HL-60 (cell line): Measurements from ENCODE around the gene FANCI.

ENCODE experiments used
- DNase-seq, 2 experiments: peaks; one replicate each; pipeline ENCODE4 v3.0.0-alpha.2; 2010 to 2020; ENCODE audit warnings: low read depth in 1 of 2, low spot score in 1 of 2
- H3K27ac ChIP-seq: fragments of 250-450 bp; sonication (Bioruptor Pico); replicated peaks from 2 replicates; pipeline ENCODE4 v1.5.1; 2020; ENCODE audit warnings: mild to moderate bottlenecking, moderate library complexity
- H3K27me3 ChIP-seq: fragments of 250-450 bp; sonication (Bioruptor Pico); 2 replicates; pipeline ENCODE4 v1.5.1; 2021; ENCODE audit warnings: mild to moderate bottlenecking, moderate library complexity; ENCODE audit not compliant: insufficient read depth, poor library complexity, severe bottlenecking
- H3K4me3 ChIP-seq: replicated peaks from 2 replicates; pipeline ENCODE4 v1.5.1; 2011; ENCODE audit warnings: mild to moderate bottlenecking, control low read depth, low read length; ENCODE audit not compliant: insufficient read depth
- GABPA ChIP-seq: IDR thresholded peaks from 2 replicates; pipeline ENCODE4 v1.6.1; 2012; ENCODE audit warnings: low read depth
- POLR2AphosphoS5 ChIP-seq: IDR thresholded peaks from 2 replicates; pipeline ENCODE4 v1.6.1; 2012; ENCODE audit warnings: low read depth
- REST ChIP-seq: IDR thresholded peaks from 2 replicates; pipeline ENCODE4 v1.6.1; 2012; ENCODE audit warnings: low read depth; ENCODE audit not compliant: insufficient replicate concordance
- SPI1 ChIP-seq: IDR thresholded peaks from 2 replicates; pipeline ENCODE4 v1.6.1; 2012; ENCODE audit warnings: low read depth, mild to moderate bottlenecking, borderline replicate concordance
- TF ChIP-seq, protein P1 (sequence below): IDR thresholded peaks from one replicate; pipeline ENCODE4 v1.5.1; 2011; ENCODE audit warnings: low read length, control low read depth, inconsistent platforms; ENCODE audit not compliant: insufficient read depth

Gene FANCI

GRCh38 chr15:89356634-89357298, 113.0 kb downstream of the FANCI start:
- DNase-seq = peak in 1 of 2 experiments; percentile 37
- Histone ChIP-seq H3K27me3 (peaks cover 43% of the 10 kb centered on the region), H3K27ac (no peak overlapping the region), H3K4me3 (no peak overlapping the region)
- no peak for TF ChIP-seq SPI1
- TF ChIP-seq, protein P1, sequence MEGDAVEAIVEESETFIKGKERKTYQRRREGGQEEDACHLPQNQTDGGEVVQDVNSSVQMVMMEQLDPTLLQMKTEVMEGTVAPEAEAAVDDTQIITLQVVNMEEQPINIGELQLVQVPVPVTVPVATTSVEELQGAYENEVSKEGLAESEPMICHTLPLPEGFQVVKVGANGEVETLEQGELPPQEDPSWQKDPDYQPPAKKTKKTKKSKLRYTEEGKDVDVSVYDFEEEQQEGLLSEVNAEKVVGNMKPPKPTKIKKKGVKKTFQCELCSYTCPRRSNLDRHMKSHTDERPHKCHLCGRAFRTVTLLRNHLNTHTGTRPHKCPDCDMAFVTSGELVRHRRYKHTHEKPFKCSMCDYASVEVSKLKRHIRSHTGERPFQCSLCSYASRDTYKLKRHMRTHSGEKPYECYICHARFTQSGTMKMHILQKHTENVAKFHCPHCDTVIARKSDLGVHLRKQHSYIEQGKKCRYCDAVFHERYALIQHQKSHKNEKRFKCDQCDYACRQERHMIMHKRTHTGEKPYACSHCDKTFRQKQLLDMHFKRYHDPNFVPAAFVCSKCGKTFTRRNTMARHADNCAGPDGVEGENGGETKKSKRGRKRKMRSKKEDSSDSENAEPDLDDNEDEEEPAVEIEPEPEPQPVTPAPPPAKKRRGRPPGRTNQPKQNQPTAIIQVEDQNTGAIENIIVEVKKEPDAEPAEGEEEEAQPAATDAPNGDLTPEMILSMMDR = peak; percentile 87
- TF ChIP-seq GABPA = no peak

DNA sequence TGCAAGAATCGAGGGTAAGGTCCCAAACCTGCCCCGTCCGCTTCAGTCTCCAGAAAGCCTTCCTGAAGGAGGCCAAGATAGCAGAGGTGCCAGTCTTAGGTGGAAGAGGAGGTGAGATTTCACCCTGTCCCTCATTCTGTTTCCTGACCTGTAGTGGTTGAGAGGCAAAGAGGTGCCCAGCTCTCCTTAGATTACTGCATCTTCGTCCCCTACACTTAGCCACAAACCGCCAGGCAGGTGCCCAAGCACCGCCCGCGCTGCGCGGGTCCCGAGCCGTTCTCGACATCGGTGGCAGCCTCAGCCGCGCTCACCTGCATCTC, 114.6 kb downstream of the FANCI start:
- no peak for DNase-seq
- TF ChIP-seq, protein P1 = peak; percentile 39
- no peak for TF ChIP-seq POLR2AphosphoS5
- TF ChIP-seq SPI1 = no peak
- TF ChIP-seq GABPA = no peak
- no peak overlapping the region for H3K4me3 ChIP-seq
- H3K27me3 ChIP-seq = peaks cover 42% of the 10 kb centered on the region
- no peak overlapping the region for H3K27ac ChIP-seq

GRCh38 chr15:89358755-89359439, 115.1 kb downstream of the FANCI start:
- DNase-seq = peak; percentile 67 to 75
- Histone ChIP-seq H3K27ac (no peak overlapping the region), H3K27me3 (peaks cover 42% of the 10 kb centered on the region), H3K4me3 (peak overlapping the region; percentile 41)
- TF ChIP-seq, protein P1 = peak; percentile 47
- TF ChIP-seq REST = peak; percentile 45
- TF ChIP-seq GABPA = no peak

- H3K27ac ChIP-seq = no peak overlapping the region
- DNase-seq = no peak
- H3K4me3 ChIP-seq = no peak overlapping the region
- H3K27me3 ChIP-seq = peaks cover 42% of the 10 kb centered on the region
- TF ChIP-seq SPI1 (no peak), REST (no peak), POLR2AphosphoS5 (no peak), GABPA (no peak)
- TF ChIP-seq, protein P1 = no peak
Observed at GRCh38 chr15:89359471-89360293, 115.9 kb downstream of the FANCI start.
